NCI-H446 treated with DMSO at 0.1 percent for 48 hours (cell line): ENCODE measurements around the gene GIMAP8.
"Not testable (repeated sequence)": the region's sequence is repeated elsewhere in the genome, so short reads cannot be mapped to it uniquely, and the experiment has no call there.

Source experiments
- DNase-seq: peaks from one replicate; lab custom pipeline; 2025; lab: John Stamatoyannopoulos, UW

GIMAP8 gene

DNA sequence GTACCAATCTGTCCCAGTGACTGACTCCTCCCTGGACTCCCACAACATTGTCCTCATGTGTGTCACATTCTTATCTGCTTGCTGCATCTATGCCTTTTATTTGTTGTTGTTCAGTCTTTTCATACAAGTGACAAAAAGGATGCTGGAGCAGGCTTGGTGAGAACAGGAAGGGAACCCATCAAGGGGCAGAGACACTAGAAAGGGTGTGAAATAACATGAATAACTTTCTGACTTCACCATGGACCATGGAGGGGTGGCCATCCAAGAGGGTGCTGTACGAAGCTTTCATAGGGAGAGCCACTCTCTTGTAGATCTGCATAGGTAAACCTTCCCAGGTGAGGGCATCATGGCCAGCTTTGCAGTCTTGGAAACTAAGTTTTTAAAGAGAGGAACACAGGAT lies 14.5 kb downstream of the GIMAP8 start:
- no peak for DNase-seq

DNA sequence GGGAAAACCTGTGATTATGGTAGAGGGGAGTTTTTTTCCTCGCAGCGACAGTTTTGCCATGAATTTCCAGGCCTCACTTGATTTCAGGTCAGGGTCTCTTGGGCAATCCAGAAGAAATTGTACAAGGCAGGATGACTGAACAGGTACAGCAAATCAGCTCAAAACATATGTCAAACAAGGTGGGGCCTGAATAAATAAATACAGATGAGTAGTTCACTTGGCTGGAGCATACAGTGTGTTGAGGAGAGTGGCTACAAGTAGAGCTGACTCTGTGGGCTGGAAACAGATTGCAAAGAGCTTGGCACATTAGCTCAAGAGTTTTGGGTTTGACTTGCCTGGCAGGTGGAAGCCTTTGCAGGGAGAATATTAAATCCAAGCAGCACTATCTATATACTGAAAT lies 15.0 kb downstream of the GIMAP8 start:
- DNase-seq = no peak

DNA sequence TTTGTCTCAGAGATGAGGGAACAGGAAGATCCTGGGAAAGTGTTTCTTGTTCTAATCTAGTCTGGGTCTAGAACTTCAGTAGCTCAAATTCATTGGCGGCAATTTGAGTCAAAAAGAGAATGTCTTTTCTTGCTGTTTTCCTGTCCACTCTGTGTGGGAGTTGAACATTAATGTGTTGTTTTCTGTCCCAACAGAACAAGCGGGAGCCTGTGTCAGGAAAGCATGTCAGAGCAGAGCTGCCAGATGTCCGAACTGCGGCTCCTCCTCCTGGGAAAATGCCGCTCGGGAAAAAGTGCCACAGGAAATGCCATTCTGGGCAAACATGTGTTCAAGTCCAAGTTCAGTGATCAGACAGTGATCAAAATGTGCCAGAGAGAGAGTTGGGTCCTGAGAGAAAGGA lies 16.0 kb downstream of the GIMAP8 start:
- DNase-seq = no peak

DNA sequence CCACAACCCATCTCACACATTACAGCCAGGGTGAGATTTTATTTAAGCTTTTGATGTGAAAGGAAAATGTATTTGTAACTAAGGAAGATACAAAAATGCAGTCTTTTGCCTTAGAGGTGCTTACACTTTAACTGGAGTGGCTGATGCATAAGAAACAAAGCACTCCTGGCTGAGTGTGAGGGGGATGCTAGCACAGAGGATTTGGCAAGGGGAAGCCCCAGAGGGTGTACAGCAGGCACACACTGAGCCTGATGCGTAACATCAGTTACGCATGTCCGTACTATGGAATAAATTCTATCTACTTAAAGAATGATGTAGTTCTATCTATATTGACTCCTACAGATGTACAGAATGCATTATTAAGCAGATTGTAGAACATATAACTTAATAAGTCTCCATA lies 17.8 kb downstream of the GIMAP8 start:
- no peak for DNase-seq

DNA sequence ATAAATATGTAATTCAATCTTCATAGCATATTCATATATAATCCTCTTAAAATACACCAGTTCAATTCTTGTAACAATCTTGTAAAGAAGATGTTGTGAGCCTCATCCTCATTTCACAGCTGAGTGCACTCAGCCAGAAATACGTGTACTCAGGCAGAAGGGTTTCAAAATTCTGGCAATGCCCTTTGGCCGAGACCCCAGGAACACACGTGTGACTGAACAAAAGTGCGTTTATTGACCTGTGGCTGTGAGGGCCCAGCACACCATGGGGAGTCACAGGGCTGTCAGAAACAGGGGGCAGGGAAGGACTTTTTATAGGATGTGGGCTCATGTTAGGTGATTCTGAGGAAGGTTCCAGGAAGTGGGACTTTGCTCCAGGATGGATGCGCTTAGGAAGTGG lies 21.5 kb downstream of the GIMAP8 start:
- no peak for DNase-seq

DNA sequence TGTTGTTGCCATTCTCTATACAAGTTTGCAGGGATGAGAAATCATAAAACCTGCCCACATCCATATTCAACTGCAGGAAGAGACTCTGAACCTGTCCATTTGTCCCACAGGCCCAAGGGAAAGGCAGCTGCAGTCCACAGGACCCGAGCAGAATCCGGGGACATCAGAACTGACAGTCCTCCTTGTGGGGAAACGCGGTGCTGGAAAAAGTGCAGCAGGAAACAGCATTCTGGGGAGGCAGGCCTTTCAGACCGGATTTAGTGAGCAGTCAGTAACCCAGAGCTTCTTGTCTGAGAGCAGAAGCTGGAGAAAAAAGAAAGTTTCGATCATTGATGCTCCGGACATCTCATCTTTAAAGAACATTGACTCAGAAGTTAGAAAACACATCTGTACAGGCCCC lies 23.5 kb downstream of the GIMAP8 start:
- no peak for DNase-seq

DNA sequence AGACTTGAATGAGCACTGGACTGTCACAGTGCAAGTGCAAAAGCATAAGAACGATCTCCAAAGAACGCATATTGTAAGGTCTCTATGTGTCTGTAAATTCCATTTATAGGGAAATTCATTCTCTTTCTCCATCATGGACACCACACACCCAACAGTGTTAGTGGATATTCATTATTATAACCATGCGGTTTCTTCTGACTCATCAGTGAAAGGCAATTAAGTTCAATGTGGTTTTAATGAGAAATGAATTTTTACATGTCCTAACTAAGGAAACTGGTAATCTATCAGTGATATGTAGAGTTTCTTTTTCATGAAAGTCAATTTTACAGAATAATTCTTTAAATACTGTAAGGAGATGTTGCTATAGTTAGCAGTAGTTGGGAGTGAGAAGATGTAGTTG lies 25.9 kb downstream of the GIMAP8 start:
- DNase-seq = no peak

DNA sequence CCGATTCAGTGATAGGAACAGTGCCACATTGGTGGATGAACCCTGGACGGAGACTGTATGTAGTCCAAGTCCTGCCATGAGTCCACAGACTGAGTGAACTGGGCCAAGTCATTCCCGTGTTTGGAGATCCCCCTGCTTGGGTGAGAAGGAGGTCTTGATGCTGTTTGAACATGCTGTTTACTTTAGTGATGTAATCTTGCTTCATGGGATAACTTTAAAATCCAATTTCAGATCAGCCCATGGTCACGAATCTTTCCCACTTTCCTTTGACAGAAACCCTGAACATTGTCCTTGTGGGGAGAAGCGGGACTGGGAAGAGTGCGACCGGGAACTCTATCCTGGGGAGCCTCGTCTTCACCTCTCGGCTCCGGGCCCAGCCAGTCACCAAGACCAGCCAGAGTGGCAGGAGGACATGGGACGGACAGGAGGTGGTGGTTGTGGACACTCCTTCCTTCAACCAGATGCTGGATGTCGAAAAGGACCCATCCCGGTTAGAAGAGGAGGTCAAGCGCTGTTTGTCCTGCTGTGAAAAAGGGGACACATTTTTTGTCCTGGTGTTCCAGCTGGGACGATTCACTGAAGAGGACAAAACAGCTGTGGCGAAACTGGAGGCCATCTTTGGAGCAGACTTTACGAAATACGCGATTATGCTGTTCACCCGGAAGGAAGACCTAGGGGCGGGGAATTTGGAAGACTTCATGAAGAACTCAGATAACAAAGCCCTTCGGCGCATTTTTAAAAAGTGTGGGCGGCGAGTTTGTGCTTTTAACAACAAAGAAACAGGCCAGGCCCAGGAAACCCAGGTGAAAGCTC lies 26.6 kb downstream of the GIMAP8 start:
- DNase-seq = no peak

DNA sequence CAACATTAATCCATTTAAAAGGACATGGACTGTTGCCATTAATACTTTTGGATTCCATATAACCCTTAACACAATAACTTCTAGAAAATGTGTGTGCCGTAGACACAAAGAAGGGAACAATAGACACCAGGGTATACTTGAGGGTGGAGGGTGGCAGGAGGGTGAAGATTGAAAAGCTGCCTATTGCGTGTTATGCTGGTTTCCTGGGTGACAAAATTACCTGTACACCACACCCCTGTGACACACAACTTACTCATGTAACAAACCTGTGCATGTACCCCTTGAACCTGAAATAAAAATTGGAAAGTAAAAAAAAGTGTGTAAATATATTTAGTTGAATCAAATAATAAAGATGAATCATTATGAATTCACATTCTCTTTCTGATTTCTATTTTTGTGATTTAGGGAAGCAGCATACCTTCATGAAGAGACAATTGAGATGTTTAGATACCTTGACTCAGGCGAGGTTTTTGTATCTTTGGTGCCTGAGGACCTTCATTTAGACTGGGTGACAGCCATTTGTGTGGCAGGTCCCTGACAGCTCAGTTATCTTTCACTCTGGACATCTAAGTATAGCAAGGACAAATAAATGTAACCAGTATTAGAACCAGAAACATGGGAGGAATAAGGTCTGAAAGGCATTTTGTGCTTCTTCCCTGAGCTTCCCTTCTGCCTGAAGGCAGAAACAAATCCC lies 28.7 kb downstream of the GIMAP8 start:
- no peak for DNase-seq

DNA sequence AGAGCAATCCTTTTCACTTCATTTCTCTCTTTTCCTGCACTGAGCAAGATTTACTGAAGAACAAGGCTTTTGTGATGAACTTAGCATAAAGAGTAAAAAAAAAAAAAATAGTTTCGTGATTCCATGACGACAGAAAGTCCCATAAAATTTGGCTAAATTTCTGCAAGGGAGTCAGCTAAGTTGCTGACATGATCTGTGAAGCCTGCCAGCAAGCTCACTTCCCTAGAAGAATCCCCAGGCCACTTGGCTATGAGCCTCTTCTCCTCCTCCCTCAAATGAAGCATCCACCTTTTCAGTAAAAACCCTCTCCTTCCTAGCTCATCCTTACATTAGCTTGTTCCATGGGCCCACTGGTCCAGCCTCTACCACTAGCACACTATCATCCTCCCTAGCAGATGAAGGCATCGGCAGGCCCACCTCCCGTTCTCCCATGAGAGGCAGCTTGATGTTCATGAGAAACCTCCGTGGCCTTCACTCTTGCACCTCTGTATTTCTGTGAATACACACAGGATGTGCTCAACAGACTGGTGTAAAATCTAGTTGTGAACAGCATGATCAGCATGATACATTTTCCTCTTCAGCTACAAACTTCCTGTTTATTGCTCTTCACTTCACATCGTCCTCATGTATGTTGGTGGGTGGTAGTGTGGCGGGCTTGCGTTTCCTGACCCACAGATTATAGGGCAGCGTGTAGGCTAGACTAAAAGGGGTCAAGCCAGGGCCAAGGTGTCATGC lies 30.9 kb downstream of the GIMAP8 start:
- DNase-seq = no peak

DNA sequence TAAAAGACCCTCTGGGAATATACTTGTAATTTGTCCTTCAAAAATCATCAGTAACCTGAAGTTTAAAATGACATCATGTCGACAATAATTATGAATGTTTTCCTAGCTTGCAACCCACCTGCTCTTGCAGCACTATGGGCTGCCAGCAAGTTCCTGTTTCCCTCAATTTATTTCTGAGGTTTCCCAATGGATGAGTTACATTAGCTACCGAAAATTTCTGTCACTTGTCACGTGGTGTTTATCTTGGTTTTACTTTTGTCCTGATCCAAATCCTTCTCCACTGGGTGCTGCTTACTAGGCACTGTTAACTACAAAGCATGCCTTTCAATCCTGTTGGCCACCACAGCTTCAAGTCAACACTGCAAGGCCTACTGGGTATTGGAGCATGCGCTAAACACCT lies 31.5 kb downstream of the GIMAP8 start:
- DNase-seq = no peak

DNA sequence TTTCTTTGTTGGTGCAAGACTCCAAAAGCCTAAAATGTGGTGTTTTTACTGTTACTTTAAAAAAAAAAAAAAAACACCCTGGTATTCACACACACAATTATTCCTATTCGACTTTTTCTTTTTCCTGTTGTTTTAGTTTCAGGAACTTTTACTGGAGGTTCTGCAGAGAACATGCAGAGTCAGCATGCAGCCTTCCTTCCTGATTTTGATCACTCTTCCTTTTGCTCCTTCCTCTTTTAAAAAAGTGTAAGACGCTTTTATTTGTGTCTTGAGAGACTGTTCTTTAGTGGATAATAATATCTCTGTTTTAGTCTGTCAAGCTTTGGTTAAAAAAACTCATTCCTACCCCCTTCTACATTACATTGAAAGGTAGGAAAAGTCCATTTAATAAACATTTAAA lies 33.1 kb downstream of the GIMAP8 start:
- DNase-seq = not testable (repeated sequence)

DNA sequence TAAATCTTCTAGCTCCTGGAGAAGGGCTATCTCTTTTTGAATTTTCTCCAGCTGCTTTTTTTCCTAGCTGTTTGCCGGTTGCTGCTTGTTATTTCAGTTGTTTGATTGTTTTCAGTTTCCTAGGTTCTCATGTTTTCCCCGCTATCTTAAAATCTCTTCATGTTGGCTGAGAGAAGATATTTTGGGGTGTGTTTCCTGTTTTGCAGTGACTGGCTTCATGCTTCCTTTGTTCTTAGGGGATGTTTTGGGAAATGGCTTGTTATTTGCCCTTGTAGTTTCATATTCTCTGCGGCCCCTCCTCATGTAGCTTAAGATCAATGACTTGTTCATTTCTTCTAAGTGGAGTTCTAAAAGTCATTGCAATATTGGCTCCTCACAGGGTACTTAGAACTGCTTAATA lies 33.6 kb downstream of the GIMAP8 start:
- DNase-seq = not testable (repeated sequence)

DNA sequence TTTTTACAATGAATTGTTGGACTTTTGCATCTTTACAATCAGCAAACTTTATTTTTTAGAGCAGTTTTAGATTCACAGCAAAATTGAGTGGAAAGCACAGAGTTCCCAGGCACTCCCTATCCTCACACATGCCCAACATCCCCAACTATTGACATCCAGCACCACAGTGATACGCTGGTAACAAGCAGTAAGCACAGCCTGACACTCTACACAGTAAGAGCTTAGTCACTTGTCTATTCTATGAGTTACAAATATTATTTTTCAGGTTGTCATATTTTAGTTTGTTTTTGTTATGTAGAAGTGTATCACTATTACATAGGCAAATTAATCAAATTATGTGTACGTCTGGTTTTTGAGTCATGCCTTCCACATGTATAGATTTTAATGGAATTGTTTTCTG lies 37.2 kb downstream of the GIMAP8 start:
- DNase-seq = no peak

DNA sequence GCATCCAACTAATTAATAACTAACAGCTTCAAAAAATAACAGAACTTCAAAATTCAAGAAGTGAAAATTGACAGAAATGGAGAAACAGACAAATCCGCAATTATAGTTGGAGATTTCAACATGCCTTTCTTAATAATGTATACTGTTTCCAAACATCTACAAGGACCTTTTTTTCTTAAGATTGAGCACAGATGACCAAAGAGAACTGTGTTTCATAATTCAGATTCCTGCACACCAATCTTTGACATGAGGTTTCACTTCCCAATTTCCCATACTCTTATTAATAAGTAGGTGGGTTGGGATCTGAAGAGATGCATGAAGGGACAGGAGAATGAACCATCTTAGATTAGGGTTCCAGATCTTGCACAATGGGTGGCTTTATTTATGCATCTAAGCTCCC lies 39.4 kb downstream of the GIMAP8 start:
- DNase-seq = no peak

DNA sequence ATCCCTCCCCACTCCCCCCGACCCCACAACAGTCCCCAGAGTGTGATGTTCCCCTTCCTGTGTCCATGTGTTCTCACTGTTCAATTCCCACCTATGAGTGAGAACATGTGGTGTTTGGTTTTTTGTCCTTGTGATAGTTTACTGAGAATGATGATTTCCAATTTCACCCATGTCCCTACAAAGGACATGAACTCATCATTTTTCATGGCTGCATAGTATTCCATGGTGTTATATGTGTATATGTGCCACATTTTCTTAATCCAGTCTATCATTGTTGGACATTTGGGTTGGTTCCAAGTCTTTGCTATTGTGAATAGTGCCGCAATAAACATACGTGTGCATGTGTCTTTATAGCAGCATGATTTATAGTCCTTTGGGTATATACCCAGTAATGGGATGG lies 43.0 kb downstream of the GIMAP8 start:
- DNase-seq = not testable (repeated sequence)

DNA sequence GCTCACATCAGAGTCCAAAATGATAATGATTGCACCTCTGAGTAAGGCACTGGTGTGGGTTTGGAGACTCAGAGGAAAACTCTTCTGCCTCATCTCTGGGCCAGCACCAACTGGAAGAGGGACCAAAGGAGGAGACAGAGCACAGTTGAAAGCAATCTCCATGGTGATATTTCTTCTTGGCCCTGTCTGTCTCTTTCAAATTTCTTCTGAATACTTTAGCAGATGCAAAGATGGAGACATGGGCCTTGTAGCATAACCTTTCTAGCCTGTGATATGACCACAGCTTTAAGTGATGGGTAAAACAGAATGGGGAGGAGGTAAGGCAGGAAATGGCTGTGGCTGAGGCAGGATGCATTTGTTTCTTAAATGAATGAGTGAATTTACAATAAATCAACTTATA lies 52.1 kb downstream of the GIMAP8 start:
- DNase-seq = no peak

DNA sequence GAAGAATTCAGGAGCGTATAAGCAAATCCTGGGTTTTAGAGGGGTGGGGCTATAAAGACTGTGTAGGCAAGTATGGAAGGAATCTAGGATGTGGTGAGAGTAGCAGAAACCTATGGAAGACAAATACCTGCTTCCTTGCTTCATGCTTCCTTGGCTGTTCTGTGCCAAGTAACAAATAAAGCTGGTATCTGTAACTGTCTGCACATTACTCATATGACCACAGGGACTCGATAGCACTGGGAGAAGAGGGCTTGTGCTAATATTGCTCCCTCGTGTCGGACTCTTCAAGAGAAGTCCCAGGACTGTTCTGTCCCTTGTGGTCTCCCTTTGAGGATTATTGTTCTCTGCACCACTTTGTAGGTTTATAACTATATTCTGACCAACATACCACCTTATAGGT lies 52.7 kb downstream of the GIMAP8 start:
- DNase-seq = no peak

DNA sequence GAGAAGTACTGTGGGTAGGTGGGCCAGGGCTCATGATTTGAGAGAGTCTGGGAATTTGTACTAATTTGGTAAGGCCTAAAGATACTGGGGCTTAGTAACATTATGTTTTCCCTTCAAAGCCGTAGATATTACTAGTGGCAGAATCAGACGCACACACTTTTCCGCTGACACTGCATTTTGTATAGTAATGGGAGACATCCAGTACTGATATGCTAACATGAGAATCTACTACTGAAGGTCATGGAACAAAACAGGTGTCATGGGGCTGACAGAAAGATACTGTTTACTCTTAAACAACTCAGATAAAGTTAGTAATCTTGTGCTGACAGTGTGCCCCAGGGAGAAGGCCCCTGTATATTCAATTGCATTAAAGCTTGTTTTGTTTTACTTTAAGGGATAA lies 53.2 kb downstream of the GIMAP8 start:
- no peak for DNase-seq

DNA sequence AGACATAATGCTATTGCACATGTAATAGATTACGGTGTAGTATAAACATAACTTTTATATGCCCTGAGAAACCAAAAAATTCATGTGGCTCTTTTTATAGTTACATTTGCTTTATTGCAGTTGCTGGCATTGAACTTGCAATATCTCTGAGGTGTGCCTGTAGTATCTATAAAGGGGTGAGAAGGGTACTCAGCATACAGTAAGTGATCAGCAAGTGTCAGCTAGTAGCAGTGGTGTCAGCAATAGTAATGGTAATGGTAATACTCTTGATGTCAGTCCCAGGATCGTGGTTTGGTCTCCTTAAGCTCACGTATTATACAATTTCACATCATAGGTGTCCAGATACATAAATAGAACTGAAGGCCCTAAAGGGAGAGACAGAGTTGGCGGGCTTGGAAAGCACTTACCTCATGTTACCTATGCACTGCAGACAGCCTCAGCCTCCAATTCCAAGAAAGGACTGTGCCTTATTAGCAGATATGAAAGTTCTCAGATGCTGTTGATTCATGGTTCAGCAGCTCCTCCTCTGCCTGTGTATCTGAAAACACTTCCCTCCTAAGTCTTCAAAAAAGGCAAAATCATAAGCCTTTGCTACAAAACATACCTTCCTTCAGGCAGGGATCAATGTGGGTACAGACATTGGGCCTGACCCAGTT lies 57.6 kb downstream of the GIMAP8 start:
- DNase-seq = no peak

DNA sequence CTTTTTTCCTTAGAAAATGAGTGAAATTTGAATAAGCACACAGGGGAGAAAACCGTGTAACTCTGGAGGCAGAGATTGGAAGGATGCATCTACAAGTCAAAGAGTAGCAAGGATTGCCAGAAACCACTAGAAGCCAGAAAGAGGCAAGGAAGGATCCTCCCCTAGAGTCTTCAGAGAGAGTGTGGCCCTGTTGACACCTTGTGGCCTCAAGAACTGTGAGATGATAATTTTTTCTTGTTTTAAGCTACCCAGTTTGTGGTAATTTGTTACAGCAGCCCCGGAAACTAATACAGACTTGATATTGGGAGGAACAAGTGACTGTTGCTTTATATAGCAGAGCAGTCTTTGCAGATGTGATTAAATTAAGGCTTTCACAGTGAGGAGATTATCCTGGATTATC lies 60.6 kb downstream of the GIMAP8 start:
- DNase-seq = no peak

DNA sequence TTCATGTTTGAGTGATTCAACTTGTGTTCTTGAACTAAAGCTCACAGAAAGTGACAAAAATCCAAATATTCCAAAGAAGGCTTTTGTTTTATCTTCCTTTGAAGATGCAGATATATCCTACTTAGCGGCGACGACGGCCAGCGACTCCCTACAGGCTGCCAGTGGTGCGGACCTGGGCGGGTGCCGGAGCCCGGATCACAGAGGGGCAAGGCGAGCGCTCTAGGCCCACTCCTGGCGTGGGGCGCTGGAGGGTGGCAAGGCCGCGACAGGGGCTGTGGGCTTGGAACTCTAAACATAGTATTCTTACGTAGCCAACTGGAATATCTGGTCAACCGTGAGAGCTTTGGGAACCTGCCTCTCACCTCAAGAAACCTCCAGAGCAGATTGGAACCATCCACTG lies 63.3 kb downstream of the GIMAP8 start:
- DNase-seq = no peak
